ENCODE measurements around the gene WDFY2. TPM values are rescaled to one million over a fixed set of nuclear protein-coding genes. Genes with fewer than 3 reads are reported as not detected.

The WDFY2 gene
- total and polyA plus RNA-seq, 2 of the 8 experiments (the other 6 are each of a cell fraction or from before 2014, with no cell fraction given) = 13.9 to 29.0 TPM

DNA sequence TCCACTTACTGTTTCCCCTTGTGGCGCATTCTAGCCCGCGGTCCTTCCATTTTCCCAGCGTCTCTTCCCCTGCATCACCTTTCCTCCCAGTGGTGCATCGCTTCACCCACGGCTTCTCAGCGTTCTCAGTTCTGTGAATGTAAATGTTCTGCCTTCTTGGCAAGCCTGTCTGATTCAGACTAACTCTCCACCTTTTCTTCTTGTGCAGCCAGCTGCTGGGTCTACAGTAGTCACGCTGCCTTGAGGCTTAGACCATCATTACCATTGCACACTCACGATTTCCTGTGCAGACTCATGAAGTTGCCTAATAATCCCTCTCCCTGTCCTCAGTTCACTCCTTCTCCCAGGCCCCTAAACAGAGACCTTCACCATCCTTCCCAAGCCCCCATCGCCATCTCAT lies 144.7 kb downstream of the WDFY2 start (continued):
- TF ChIP-seq TEAD4 (IDR thresholded peaks at IDR 0.05; ENCODE audit: low read depth, low read length) (no peak), HDAC6 (IDR thresholded peaks at IDR 0.05; ENCODE audit: low read depth, low read length) (no peak), RAD21 (IDR thresholded peaks at IDR 0.05 in 1 of 2, conservative IDR thresholded peaks at IDR 0.05 in 1 of 2; ENCODE audit: low read depth in 2 of 2, low read length in 2 of 2) (no peak), TAF7 (optimal IDR thresholded peaks at IDR 0.05; ENCODE audit: borderline replicate concordance, low read depth, low read length) (no peak), SAP30 (IDR thresholded peaks at IDR 0.05; ENCODE audit: insufficient read depth, insufficient replicate concordance, low read length) (no peak)

All from H1 (cell line).